GM06990 (cell line): ENCODE measurements around the gene SHC1.
A peak's percentile ranks its signal among the peaks of the same experiment; 100 is the strongest.

Experiments used
- DNase-seq: peaks from one replicate; pipeline ENCODE4 v3.0.0-alpha.2; 2011; ENCODE audit not compliant: insufficient read length; ENCODE audit errors: extremely low read depth
- H3K27me3 ChIP-seq: replicated peaks from 2 replicates; pipeline ENCODE4 v1.6.0; 2011; ENCODE audit warnings: low read length; ENCODE audit not compliant: control insufficient read depth, insufficient read depth
- H3K36me3 ChIP-seq: 2 replicates; pipeline ENCODE4 v1.5.1; 2011; ENCODE audit warnings: low read length; ENCODE audit not compliant: control insufficient read depth, insufficient read depth
- H3K4me3 ChIP-seq: replicated peaks from 2 replicates; pipeline ENCODE4 v1.5.1; 2011; ENCODE audit warnings: low read depth, mild to moderate bottlenecking, control low read depth, low read length
- CTCF ChIP-seq: IDR thresholded peaks from 2 replicates; pipeline ENCODE4 v1.5.1; 2011; ENCODE audit warnings: low read length, control low read depth, mild to moderate bottlenecking, inconsistent platforms; ENCODE audit not compliant: insufficient read depth, poor library complexity, severe bottlenecking

The SHC1 gene

GRCh38 chr1:154962795-154963330, 7.7 kb downstream of the SHC1 start:
- H3K27me3 ChIP-seq = no peaks in the 10 kb centered on the region
- TF ChIP-seq CTCF = no peak
- peaks cover 47% of the 10 kb centered on the region for H3K36me3 ChIP-seq
- DNase-seq = no peak
- H3K4me3 ChIP-seq = peak overlapping the region; percentile 62

GRCh38 chr1:154962156-154962749, 8.3 kb downstream of the SHC1 start:
- H3K36me3 ChIP-seq = peaks cover 43% of the 10 kb centered on the region

DNA sequence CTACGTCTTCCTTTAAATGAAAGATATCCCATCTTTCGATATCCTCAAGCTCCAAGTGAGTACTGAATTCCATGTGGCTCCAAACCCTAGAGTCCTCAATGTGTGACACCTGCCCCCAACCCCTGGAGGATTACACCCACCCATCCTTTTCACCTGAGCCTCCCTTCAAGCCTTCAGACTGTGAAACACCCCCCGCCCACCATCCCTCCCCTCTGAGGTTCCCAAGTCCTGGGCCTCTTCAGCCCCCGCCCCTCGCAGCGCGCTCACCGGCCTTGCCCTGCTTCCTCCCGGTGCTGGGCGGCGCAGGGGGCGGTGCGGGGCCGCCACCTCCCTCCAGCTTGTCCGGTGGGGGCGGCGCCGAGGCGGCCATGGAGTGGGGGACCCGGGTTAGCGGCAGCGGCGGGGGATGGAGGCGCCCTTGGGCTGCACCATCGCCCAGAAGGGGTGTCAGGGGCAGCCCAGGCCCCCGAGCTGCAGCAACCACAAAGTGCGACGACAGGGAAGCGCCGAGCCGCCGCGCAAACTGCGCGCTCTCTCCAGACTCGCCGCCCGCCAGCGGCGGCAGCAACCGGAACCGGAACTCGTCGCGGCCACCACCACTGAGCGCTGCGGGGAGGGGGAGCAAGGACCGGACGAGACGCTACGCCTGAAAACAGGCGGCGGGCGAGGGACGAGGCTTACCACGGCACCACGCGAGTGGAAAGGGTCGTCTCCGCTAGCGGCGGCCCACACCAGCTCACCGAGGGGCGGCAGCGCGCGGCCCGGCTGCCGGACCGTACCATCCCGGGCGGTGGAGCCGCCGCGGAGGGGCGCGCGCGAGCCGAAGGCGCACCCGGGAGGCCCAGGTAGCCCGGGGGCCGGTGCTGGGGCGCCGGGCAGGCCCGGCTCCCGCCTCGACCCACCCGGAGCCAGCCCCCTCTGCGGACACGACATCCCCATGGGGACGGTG, 9.1 kb downstream of the SHC1 start, which contains the start of gene PYGO2:
Gene PYGO2, minus strand, starts transcription at position 576 of the 949 bp plus-strand sequence. Its CDS starts 206 bp downstream, at position 370.
- DNase-seq = peak; percentile 90
- TF ChIP-seq CTCF = peak; percentile 34
- Histone ChIP-seq H3K27me3 (no peaks in the 10 kb centered on the region), H3K4me3 (peak within 1 kb of the TSS; percentile 62), H3K36me3 (peaks cover 38% of the 10 kb centered on the region)

More at GRCh38 chr1:154962156-154962749, 8.3 kb downstream of the SHC1 start:
- Histone ChIP-seq H3K27me3 (no peaks in the 10 kb centered on the region), H3K4me3 (peak overlapping the region; percentile 62)
- DNase-seq = no peak
- TF ChIP-seq CTCF = no peak

GRCh38 chr1:154960446-154961136, 10.0 kb downstream of the SHC1 start:
- no peaks in the 10 kb centered on the region for H3K27me3 ChIP-seq
- H3K36me3 ChIP-seq = peaks cover 30% of the 10 kb centered on the region
- peak overlapping the region; percentile 62 for H3K4me3 ChIP-seq
- no peak for DNase-seq
- TF ChIP-seq CTCF = no peak

DNA sequence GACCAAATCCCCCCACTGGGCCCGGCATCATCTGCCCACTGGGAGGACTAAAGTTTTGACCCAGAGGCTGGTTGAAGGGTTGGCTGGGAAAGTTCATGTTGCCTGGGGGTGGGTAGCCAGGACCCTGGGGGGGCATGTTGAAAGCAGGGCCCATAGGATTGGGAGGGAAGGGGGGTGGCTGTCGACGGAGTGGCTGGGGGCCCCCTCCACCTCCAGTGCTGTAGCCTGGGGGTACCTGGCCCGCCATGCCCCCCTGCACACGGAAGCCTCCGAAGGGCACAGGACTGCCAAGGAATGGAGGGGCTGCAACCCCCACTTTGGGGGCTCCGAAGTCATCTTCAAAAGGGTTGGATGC, 11.1 kb downstream of the SHC1 start:
- H3K4me3 ChIP-seq = no peak overlapping the region
- peaks cover 22% of the 10 kb centered on the region for H3K36me3 ChIP-seq
- no peak for TF ChIP-seq CTCF
- DNase-seq = no peak
- no peaks in the 10 kb centered on the region for H3K27me3 ChIP-seq
